Spleen (tissue), 11 donors: Measurements from ENCODE around the gene RIBC2. TPM values are rescaled to one million over a fixed set of nuclear protein-coding genes. Genes with fewer than 3 reads are reported as not detected.
A peak's percentile ranks its signal among the peaks of the same experiment; 100 is the strongest.

Source experiments
- DNase-seq: peaks from one replicate; pipeline ENCODE4 v3.0.0-alpha.2; 2020
- H3K27ac ChIP-seq, 8 donors: fragments of 200-600 bp; sonication (generic) in 7 of 8; 1 replicate in 4 of 8; 2 replicates in 4 of 8; pipeline versions ENCODE4 v1.5.0 to v1.8.0; 2016 to 2021; ENCODE audit warnings: inconsistent platforms in 4 of 8, mild to moderate bottlenecking in 4 of 8, moderate library complexity in 1 of 8
- H3K27me3 ChIP-seq, 7 donors: fragments of 200-600 bp; sonication (generic) in 6 of 7; replicated peaks in 1 of 7; 1 replicate in 4 of 7; 2 replicates in 3 of 7; pipeline versions ENCODE4 v1.5.0 to v1.8.0; 2016 to 2021; ENCODE audit warnings: inconsistent platforms in 3 of 7, mild to moderate bottlenecking in 1 of 7
- H3K36me3 ChIP-seq, 6 donors: fragments of 200-600 bp; sonication (generic) in 5 of 6; 1 replicate in 4 of 6; 2 replicates in 2 of 6; pipeline versions ENCODE4 v1.5.0 to v1.8.0; 2016 to 2021; ENCODE audit warnings: inconsistent platforms in 2 of 6
- H3K4me1 ChIP-seq, 6 donors: fragments of 200-600 bp; sonication (generic) in 5 of 6; 1 replicate in 3 of 6; 2 replicates in 3 of 6; pipeline versions ENCODE4 v1.5.0 to v1.8.0; 2016 to 2021; ENCODE audit warnings: inconsistent platforms in 3 of 6
- H3K4me3 ChIP-seq, 8 donors: fragments of 200-600 bp; sonication (generic) in 7 of 8; 1 replicate in 4 of 8; 2 replicates in 4 of 8; pipeline versions ENCODE4 v1.5.0 to v1.8.0; 2016 to 2021; ENCODE audit warnings: inconsistent platforms in 4 of 8, mild to moderate bottlenecking in 4 of 8, moderate library complexity in 2 of 8
- H3K9me3 ChIP-seq, 8 donors: fragments of 200-600 bp; sonication (generic) in 7 of 8; 1 replicate in 4 of 8; 2 replicates in 4 of 8; pipeline versions ENCODE4 v1.5.0 to v1.8.0; 2016 to 2021; ENCODE audit warnings: inconsistent platforms in 4 of 8
- POLR2A ChIP-seq, 3 donors: fragments of 450-650 bp; IDR thresholded peaks; one replicate each; pipeline ENCODE4 v1.5.1; 2017; ENCODE audit warnings: antibody characterized with exemption in 3 of 3, mild to moderate bottlenecking in 1 of 3
- POLR2AphosphoS5 ChIP-seq, 3 donors: sonication (generic); formaldehyde crosslinking; IDR thresholded peaks; one replicate each; pipeline ENCODE4 v1.5.1; 2017; ENCODE audit warnings: antibody characterized with exemption in 3 of 3
- WGBS, 5 donors: extraction: QIAGEN DNeasy Blood & Tissue Kit in 3 of 5; methylation state at CpG; one replicate each; pipeline versions ENCODE4 v1.1.5 to v1.1.7; 2013 to 2018; 5-methylcytosine and 5-hydroxymethylcytosine counted together
- intact Hi-C: fragments of 100-400 bp; cut with DNase I; formaldehyde crosslinking; loops from one replicate; pipeline ENCODE4 v1.15.0; 2023; ENCODE audit warnings: low total_unique reads
- polyA plus RNA-seq, 3 donors: library from polyadenylated mRNA; stranded (reverse); fragments of 200-250 nt; gene quantifications; one replicate each; pipeline ENCODE4 v1.2.1, GENCODE V29; 2013
- total RNA-seq, 7 donors: library from RNA; depleted of rRNA in 3 of 7; stranded (reverse); fragments of >200 nt in 3 of 7; fragmentation: NEBNext Ultra II Directional in 4 of 7; extraction: Animal tissue kit (Norgen Biotek cat#: 25700) in 4 of 7; gene quantifications; one replicate each; pipeline versions ENCODE4 v1.1.0 to v1.2.1, GENCODE V29; 2016 to 2021
- TF ChIP-seq, protein P1 (sequence below), 11 experiments: fragments of 200-600 bp in 7 of 11; fragments of 450-650 bp in 4 of 11; sonication (generic) in 4 of 11; IDR thresholded peaks in 8 of 11; conservative IDR thresholded peaks in 3 of 11; 1 replicate in 7 of 11; 2 replicates in 4 of 11; pipeline versions ENCODE4 v1.4.0 to v1.8.0; 2016 to 2021; ENCODE audit warnings: antibody characterized with exemption in 11 of 11, inconsistent platforms in 4 of 11, mild to moderate bottlenecking in 1 of 11
- donor health status: healthy with polysubstance abuse.
- donor health status: DM: no; HTN: no; CAD: no; lungs with moderate emphysema.
- donor health status: DM: no; HTN: no; CAD: no.
- donor health status: Bipolar disorder and iron deficiency.
- donor health status: healthy.
- donor health status: DM: no; HTN: no; CAD: no.
- donor health status: DM: yes; HTN: yes; CAD: no.

The RIBC2 gene
- total and polyA plus RNA-seq, 10 donors = 0.27 to 0.83 (median 0.37) TPM; not detected in 4

DNA sequence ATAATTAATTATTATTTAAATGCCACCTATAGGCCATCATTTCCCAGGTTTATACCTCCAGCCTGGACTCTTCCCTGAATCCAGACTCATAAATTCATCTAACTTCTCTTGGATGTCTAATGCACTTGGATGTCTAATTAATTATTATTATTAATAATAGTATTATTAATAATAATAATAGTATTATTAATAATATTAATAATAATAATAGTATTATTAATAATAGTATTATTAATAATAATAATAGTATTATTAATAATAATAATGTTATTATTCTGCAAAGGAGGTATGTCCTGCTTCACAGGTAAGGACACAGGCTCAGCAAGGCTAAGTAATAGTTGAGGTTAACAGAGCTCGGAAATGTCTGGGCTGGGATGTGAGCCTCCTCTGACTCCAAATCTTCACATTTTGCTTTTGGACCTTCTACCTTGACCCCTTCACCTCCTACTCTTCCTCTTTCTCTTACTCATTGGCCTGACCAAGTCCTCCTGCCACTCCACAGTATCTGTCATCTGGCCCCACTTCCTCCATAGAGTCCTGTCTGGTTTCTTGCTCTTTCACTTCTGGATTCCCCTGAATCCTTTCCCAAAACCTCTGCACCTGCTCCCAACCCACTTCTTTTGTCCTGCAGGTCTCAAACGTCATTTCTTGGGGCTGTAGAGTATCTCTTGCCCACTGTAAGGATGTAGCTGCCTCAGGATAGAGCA is 8.0 kb downstream of the RIBC2 start:
- Histone ChIP-seq H3K4me1 (peaks cover 0 to 8% (median 0%) of the 10 kb centered on the region in 6 donors), H3K36me3 (no peaks in the 10 kb centered on the region), H3K27ac (no peak overlapping the region), H3K27me3 (no peaks in the 10 kb centered on the region), H3K9me3 (peaks cover 0 to under 1% (median 0%) of the 10 kb centered on the region in 8 donors), H3K4me3 (no peak overlapping the region)
- intact Hi-C loops = no loop called here
- DNase-seq = no peak
- TF ChIP-seq, protein P1, sequence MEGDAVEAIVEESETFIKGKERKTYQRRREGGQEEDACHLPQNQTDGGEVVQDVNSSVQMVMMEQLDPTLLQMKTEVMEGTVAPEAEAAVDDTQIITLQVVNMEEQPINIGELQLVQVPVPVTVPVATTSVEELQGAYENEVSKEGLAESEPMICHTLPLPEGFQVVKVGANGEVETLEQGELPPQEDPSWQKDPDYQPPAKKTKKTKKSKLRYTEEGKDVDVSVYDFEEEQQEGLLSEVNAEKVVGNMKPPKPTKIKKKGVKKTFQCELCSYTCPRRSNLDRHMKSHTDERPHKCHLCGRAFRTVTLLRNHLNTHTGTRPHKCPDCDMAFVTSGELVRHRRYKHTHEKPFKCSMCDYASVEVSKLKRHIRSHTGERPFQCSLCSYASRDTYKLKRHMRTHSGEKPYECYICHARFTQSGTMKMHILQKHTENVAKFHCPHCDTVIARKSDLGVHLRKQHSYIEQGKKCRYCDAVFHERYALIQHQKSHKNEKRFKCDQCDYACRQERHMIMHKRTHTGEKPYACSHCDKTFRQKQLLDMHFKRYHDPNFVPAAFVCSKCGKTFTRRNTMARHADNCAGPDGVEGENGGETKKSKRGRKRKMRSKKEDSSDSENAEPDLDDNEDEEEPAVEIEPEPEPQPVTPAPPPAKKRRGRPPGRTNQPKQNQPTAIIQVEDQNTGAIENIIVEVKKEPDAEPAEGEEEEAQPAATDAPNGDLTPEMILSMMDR (IDR thresholded peaks at IDR 0.05 in 8 of 11, conservative IDR thresholded peaks at IDR 0.05 in 3 of 11) = no peak
- TF ChIP-seq POLR2AphosphoS5 (IDR thresholded peaks at IDR 0.05) = no peak
- TF ChIP-seq POLR2A (IDR thresholded peaks at IDR 0.05) = no peak
- 64 to 75% (median 72%) methylated on average over 2 of the region's 2 CpGs for WGBS, 5 donors

DNA sequence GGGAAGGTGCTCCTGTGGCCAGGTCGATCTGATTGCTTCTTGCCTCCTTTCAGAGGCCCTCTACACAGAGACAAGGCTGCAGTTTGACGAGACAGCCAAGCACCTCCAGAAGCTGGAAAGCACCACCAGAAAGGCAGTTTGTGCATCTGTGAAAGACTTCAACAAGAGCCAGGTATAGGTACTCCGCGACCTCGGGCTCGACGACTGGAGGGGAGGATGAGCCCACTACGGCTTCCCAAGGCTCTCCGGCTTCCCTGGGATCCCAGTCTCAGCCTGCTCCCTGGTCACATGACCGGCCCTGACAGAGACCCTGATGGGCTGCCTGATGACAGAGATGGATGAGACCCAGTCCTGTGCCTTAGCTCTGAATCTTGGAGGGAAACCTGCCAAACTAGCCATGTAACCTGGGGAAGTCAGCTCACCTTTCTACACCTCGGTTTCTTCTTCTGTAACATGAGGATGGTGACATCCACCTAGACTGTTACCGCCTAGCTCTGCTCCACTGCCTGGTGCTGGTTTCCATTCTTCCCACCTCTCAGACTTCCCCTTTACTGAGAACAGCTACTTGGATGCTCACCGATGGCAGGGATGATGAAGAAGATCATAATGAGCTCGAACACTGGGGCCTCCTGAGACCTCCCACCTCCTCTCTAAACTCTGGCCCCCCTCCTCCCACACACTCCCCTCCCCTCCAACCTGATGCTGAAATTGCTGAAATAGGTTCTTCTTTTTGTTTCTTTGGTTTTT is 8.9 kb downstream of the RIBC2 start:
- intact Hi-C loops = no loop called here
- TF ChIP-seq POLR2AphosphoS5 (IDR thresholded peaks at IDR 0.05) (no peak), POLR2A (IDR thresholded peaks at IDR 0.05) (no peak)
- TF ChIP-seq, protein P1 (IDR thresholded peaks at IDR 0.05 in 8 of 11, conservative IDR thresholded peaks at IDR 0.05 in 3 of 11) = no peak
- Histone ChIP-seq H3K9me3 (peaks cover 0 to 9% (median 4%) of the 10 kb centered on the region in 8 donors), H3K4me3 (no peak overlapping the region), H3K4me1 (peaks cover 0 to 8% (median 0%) of the 10 kb centered on the region in 6 donors), H3K27me3 (no peaks in the 10 kb centered on the region), H3K36me3 (no peaks in the 10 kb centered on the region), H3K27ac (no peak overlapping the region)
- 86 to 93% (median 90%) methylated on average over 12 to 14 of the region's 14 CpGs for WGBS, 5 donors
- DNase-seq = no peak

DNA sequence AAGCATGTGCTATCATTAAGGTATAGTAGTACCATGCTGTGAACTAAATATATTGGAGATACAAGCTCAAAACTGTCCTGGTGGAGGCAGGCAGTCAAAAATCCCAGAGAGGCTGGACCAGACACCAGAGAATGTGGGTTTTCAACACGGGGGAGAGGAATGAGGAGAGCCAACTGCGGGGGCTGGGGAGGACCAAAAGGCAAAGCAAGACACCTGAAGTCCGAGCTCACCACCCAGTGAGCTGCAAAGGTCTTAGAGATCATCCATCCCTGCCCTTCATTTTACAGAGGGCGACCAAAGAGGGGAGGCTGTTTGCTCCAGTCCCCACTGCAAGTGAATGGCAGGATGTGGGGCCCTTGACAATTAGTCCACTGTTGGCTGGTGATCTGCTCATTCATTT is 10.0 kb downstream of the RIBC2 start:
- TF ChIP-seq POLR2A (IDR thresholded peaks at IDR 0.05) (no peak), POLR2AphosphoS5 (IDR thresholded peaks at IDR 0.05) (no peak)
- TF ChIP-seq, protein P1 (IDR thresholded peaks at IDR 0.05 in 8 of 11, conservative IDR thresholded peaks at IDR 0.05 in 3 of 11) = no peak
- WGBS, 5 donors = 65 to 88% (median 85%) methylated on average over 2 to 4 of the region's 4 CpGs
- no peak for DNase-seq

DNA sequence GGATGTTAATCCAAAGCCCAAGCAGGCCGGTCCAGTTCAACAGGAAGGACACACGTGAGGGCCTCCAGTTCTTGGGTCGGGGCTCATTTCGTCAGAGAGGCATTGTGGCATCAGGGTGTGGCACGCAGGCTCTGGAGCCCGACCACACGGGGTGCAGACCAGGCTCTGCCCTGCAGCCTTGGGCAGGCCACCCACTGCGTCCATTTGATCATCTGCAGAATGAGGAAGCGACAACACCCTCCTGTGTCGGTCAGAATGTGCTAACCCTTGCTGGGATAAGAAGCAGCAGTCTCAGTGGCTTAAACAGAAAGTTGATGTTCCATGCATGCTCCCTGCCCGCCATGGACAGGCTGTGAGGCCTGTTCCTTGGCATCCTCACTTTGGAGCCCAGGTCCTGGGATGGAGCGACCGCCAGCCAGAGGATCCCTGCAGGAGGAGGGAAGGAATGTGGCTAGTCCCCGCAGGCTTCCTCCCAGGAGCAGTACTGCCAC is 10.8 kb downstream of the RIBC2 start:
- Histone ChIP-seq H3K27me3 (peaks cover 0 to 4% (median 0%) of the 10 kb centered on the region in 7 donors), H3K4me3 (no peak overlapping the region), H3K4me1 (peaks cover 0 to 8% (median 0%) of the 10 kb centered on the region in 6 donors), H3K9me3 (peaks cover 0 to 9% (median 4%) of the 10 kb centered on the region in 8 donors), H3K27ac (no peak overlapping the region), H3K36me3 (no peaks in the 10 kb centered on the region)
- 69 to 91% (median 84%) methylated on average over 7 to 14 of the region's 14 CpGs for WGBS, 5 donors
- peak; percentile 60 for DNase-seq
- intact Hi-C loops = no loop called here
- TF ChIP-seq, protein P1 (IDR thresholded peaks at IDR 0.05 in 8 of 11, conservative IDR thresholded peaks at IDR 0.05 in 3 of 11) = no peak
- peak in 1 of 3 donors; percentile 27 for TF ChIP-seq POLR2AphosphoS5 (IDR thresholded peaks at IDR 0.05)
- no peak for TF ChIP-seq POLR2A (IDR thresholded peaks at IDR 0.05)

More for the DNA sequence above, 10.0 kb downstream of the RIBC2 start:
- intact Hi-C loops = no loop called here
- Histone ChIP-seq H3K36me3 (no peaks in the 10 kb centered on the region), H3K27ac (no peak overlapping the region), H3K4me3 (no peak overlapping the region), H3K4me1 (peaks cover 0 to 8% (median 0%) of the 10 kb centered on the region in 6 donors), H3K27me3 (peaks cover 0 to 3% (median 0%) of the 10 kb centered on the region in 7 donors), H3K9me3 (peaks cover 0 to 9% (median 4%) of the 10 kb centered on the region in 8 donors)
